Activated T-helper 1 cell treated with anti-CD3 and anti-CD28 coated beads, Interleukin-12 subunit alpha, Interleukin-12 subunit beta, Interleukin-2, Interleukin-4 antibody, amounts not matched to agents 30 ng/mL and 10 ng/mL and 1 ng/mL, durations not matched to agents 14 hours and 24 hours and 36 hours (primary cell): ENCODE data around the gene CSNK1G1. TPM values are rescaled to one million over a fixed set of nuclear protein-coding genes. Genes with fewer than 3 reads are reported as not detected.

Experiments
- total RNA-seq: library from RNA; stranded (reverse); gene quantifications from 2 replicates; pipeline ENCODE4 v1.2.3, GENCODE V29; 2022

The CSNK1G1 gene
- total RNA-seq, 1 donor from 2014 or later = 31.3 TPM

Other genes starting within 250 kb of the CSNK1G1 start
- 0.99 and 1.1 TPM in 2 replicates for gene SNX22, start 204.4 kb downstream of the CSNK1G1 start, total RNA-seq
- gene PPIB, start 193.2 kb downstream of the CSNK1G1 start, total RNA-seq = 383 and 388 TPM in 2 replicates
- 58.6 and 69.8 TPM in 2 replicates for gene PCLAF, start 25.3 kb upstream of the CSNK1G1 start, total RNA-seq
- gene TRIP4, start 31.7 kb upstream of the CSNK1G1 start, total RNA-seq = 17.5 and 21.7 TPM in 2 replicates
- 65.4 and 73.8 TPM in 2 replicates for gene ZNF609, start 104.4 kb upstream of the CSNK1G1 start, total RNA-seq